GM18519 (cell line): ENCODE data around the gene OPTN.

Experiments used
- ATAC-seq: cut with Tn5 transposase; IDR thresholded peaks from one replicate; pipeline ENCODE4 v1.9.1; 2021; ENCODE audit warnings: mild to moderate bottlenecking, moderate library complexity; ENCODE audit not compliant: unreplicated experiment, low FRiP score

The OPTN gene

DNA sequence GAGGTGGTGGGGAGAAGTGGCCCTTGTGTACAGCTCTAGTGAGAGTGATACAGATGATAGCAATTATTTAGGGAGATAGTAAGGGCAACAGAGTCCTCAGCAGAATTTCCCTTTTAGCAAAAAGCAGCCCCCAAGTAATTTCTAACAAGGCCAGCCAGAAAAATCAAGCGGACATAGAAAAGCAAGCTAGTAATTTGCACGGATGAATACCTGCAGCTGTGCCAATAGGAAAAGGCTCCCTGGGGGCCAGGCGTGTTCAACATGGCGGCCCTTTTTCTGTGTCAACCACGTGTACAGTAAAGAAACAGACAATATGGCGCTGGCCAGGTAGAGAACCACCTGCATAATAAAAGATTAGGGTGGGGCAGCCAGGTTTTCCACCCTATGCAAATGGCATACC is 68.8 kb downstream of the OPTN start:
- ATAC-seq: no peak

DNA sequence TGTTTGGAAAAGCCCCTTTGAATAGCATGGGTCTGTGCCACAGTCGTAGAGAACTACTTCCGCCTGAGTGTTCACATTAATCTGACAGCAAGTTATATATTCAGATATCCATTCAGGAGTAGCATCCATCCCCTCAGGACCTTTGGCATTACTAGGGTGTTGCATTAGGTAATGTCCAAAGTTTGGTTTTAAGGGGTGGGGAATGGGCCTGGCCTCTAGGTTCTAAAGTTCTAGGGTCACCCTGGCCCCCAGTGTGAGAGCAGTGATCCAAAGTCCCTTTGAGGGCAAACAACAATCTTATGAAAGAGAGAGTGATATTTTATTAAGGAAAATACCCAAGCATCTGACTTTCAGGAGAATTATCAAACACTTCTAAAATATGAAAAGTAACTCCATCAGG is 73.7 kb downstream of the OPTN start:
- ATAC-seq: no peak

DNA sequence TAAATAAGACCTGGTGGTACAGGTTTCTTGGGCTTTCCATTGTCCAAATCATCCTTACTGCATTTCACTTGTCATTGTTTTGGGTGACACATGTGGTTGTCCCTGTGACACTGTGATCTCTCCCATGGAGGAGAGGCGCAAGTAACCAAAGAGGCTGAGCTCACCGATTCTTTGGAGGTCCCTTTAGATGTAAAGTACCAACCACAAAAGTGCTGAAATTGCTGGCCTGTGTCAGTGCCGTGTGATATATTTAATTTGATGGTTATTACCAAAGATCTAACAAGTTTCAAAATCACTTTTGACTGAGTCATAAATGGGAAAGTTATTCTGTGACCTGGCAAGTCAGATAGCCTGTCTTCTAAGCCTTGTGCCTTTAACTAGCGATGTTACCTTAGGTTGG is 80.8 kb downstream of the OPTN start:
- ATAC-seq: no peak

GRCh38 chr10:13182424-13182823 is 82.5 kb downstream of the OPTN start:
- no peak for ATAC-seq

DNA sequence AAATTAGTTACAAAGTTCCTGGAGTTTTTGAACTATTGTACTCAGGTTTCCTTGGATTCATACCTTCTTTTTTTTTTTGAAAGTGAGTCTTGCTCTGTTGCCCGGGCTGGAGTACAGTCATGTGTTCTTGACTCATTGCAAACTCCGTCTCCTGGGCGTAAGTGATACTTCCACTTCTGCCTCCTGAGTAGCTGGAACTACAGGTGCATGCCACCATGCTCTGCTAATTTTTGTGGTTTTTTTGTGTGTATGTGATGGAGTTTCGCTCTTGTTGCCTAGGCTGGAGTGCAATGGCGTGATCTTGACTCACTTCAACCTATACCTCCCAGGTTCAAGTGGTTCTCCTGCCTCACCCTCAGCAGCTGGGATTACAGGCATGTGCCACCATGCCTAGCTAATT is 83.7 kb downstream of the OPTN start:
- no peak for ATAC-seq

DNA sequence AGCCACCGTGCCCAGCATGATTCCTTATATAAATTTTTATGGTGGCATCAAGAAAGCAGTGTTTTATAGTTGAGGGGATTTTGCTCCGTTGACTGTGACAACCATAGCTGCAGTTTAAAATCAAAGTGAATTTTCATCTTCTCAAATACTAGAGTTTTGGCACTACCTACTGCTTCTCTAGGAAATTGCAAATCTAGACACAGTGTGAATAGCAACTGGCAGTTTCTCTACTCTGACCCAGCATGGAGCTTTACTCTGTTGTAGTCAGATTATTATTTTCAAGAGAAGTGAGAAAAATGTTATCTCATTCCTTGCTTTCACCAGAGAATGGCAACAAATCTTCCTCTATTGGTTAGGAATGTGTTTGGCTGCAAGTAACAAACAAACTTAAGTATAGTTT is 84.3 kb downstream of the OPTN start:
- ATAC-seq: no peak

GRCh38 chr10:13184730-13185514 is 85.0 kb downstream of the OPTN start:
- no peak for ATAC-seq

DNA sequence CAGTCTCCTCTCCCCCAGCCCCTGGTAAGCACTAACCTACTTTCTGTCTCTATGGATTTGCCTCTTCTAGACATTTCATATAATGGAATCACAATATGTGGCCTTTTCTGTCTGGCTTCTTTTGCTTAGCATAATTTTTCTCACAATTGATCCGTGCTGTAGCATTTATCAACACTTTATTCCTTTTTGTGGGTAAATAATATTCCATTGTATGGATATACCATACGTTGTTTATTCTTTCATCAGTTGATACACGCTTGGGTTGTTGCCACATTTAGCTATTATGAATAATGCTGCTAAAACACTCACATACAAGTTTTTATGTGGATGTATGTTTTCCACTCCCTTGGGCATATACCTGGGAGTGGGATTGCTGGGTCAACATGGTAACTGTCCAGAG is 87.2 kb downstream of the OPTN start:
- no peak for ATAC-seq
